GM19395 (cell line): ENCODE results near the gene GPR139.

ENCODE experiments used
- ATAC-seq: cut with Tn5 transposase; IDR thresholded peaks from one replicate; pipeline ENCODE4 v1.9.1; 2021; ENCODE audit warnings: mild to moderate bottlenecking, moderate library complexity; ENCODE audit not compliant: unreplicated experiment

The GPR139 gene

GRCh38 chr16:19991614-19992013, 82.1 kb downstream of the GPR139 start:
- ATAC-seq: no peak

- ATAC-seq: no peak
Observed at GRCh38 chr16:19984135-19984534, 89.6 kb downstream of the GPR139 start.
